Esophagus squamous epithelium (tissue), 5 donors: Measurements from ENCODE around the gene AP1S1. TPM values are rescaled to one million over a fixed set of nuclear protein-coding genes. Genes with fewer than 3 reads are reported as not detected.
"Not testable (repeated sequence)": the region's sequence is repeated elsewhere in the genome, so short reads cannot be mapped to it uniquely, and the experiment has no call there.

ENCODE experiments used
- DNase-seq: peaks from one replicate; lab custom pipeline; 2025; lab: John Stamatoyannopoulos, UW
- H3K27ac ChIP-seq, 4 donors: fragments of 200-600 bp; sonication (generic); one replicate each; pipeline ENCODE4 v1.5.1; 2016 to 2019; ENCODE audit warnings: mild to moderate bottlenecking in 1 of 4
- H3K27me3 ChIP-seq, 4 donors: fragments of 200-600 bp; sonication (generic); 1 replicate in 3 of 4; 2 replicates in 1 of 4; pipeline versions ENCODE4 v1.5.1 to v1.6.0; 2017 to 2021; ENCODE audit warnings: antibody characterized with exemption in 1 of 4
- H3K36me3 ChIP-seq, 3 donors: fragments of 200-600 bp; sonication (generic); one replicate each; pipeline ENCODE4 v1.5.1; 2016 to 2019
- H3K4me1 ChIP-seq, 3 donors: fragments of 200-600 bp; sonication (generic); one replicate each; pipeline ENCODE4 v1.5.1; 2017 to 2019
- H3K4me3 ChIP-seq, 4 donors: fragments of 200-600 bp; sonication (generic); 1 replicate in 3 of 4; 2 replicates in 1 of 4; pipeline ENCODE4 v1.5.1; 2016 to 2019; ENCODE audit warnings: mild to moderate bottlenecking in 2 of 4, moderate library complexity in 1 of 4
- H3K9me3 ChIP-seq, 3 donors: fragments of 200-600 bp; sonication (generic); one replicate each; pipeline ENCODE4 v1.5.1; 2016 to 2019
- CTCF ChIP-seq, 6 experiments: fragments of 450-650 bp in 4 of 6; fragments of 200-600 bp in 2 of 6; sonication (generic) in 2 of 6; IDR thresholded peaks; one replicate each; pipeline ENCODE4 v1.5.1; 2016 to 2019; ENCODE audit warnings: antibody characterized with exemption in 6 of 6, mild to moderate bottlenecking in 4 of 6, moderate library complexity in 4 of 6
- POLR2A ChIP-seq, 4 donors: fragments of 450-650 bp; IDR thresholded peaks; one replicate each; pipeline ENCODE4 v1.6.1; 2017; ENCODE audit warnings: antibody characterized with exemption in 4 of 4, mild to moderate bottlenecking in 4 of 4, moderate library complexity in 3 of 4
- WGBS, 2 donors: methylation state at CpG; one replicate each; pipeline ENCODE4 v1.1.5; 2018; 5-methylcytosine and 5-hydroxymethylcytosine counted together
- intact Hi-C: fragments of 100-400 bp; cut with DNase I; formaldehyde crosslinking; loops from one replicate; pipeline ENCODE4 v1.15.0; 2022
- total RNA-seq, 4 donors: library from RNA; depleted of rRNA; stranded (reverse); fragments of >200 nt; gene quantifications; one replicate each; pipeline ENCODE4 v1.1.0, GENCODE V29; 2016
- donor health status: DM: yes; HTN: yes; CAD: no.

The AP1S1 gene
- total RNA-seq, 4 donors from 2014 or later, result 42.7 to 144 (median 64.3) TPM

GRCh38 chr7:101120315-101120714 lies 34.0 kb upstream of the AP1S1 start:
- 74 to 89% methylated on average over 2 to 4 of the region's 4 CpGs for WGBS, 2 donors
- no peaks in the 10 kb centered on the region for H3K36me3 ChIP-seq
- no peak overlapping the region for H3K4me3 ChIP-seq
- peak overlapping the region in 2 of 4 donors; percentile 3 to 42 for H3K27ac ChIP-seq
- H3K27me3 ChIP-seq, result no peaks in the 10 kb centered on the region
- intact Hi-C loops, result no loop called here
- peaks cover 6 to 55% (median 25%) of the 10 kb centered on the region in 3 donors for H3K4me1 ChIP-seq
- H3K9me3 ChIP-seq, result no peaks in the 10 kb centered on the region
- TF ChIP-seq CTCF (IDR thresholded peaks at IDR 0.05) (no peak), POLR2A (IDR thresholded peaks at IDR 0.05) (no peak)
- no peak for DNase-seq

- H3K27me3 ChIP-seq, H3K9me3 ChIP-seq, DNase-seq, H3K36me3 ChIP-seq, intact Hi-C loops: not testable (repeated sequence)
- Histone ChIP-seq H3K4me3 (peak overlapping the region in 2 of 4 donors; percentile 40 to 62), H3K4me1 (peaks cover 14 to 68% (median 36%) of the 10 kb centered on the region in 3 donors), H3K27ac (peak overlapping the region; percentile 83 to 95 (median 86))
- 56 to 81% methylated on average over 8 of the region's 9 CpGs for WGBS, 2 donors
Measured at GRCh38 chr7:101121631-101121990, 32.7 kb upstream of the AP1S1 start.

- Histone ChIP-seq H3K36me3 (no peaks in the 10 kb centered on the region), H3K27me3 (no peaks in the 10 kb centered on the region), H3K27ac (peak overlapping the region; percentile 83 to 95 (median 86)), H3K4me3 (peak overlapping the region; percentile 10 to 62 (median 36)), H3K9me3 (no peaks in the 10 kb centered on the region), H3K4me1 (peaks cover 19 to 74% (median 43%) of the 10 kb centered on the region in 3 donors)
- 24 to 27% methylated on average over 13 to 17 of the region's 17 CpGs for WGBS, 2 donors
- intact Hi-C loops, result no loop called here
- DNase-seq, result no peak
- no peak for TF ChIP-seq CTCF (IDR thresholded peaks at IDR 0.05)
- peak in 1 of 4 donors; percentile 22 for TF ChIP-seq POLR2A (IDR thresholded peaks at IDR 0.05)
Measured at GRCh38 chr7:101121991-101122932, 32.0 kb upstream of the AP1S1 start.

- Histone ChIP-seq H3K27me3 (no peaks in the 10 kb centered on the region), H3K36me3 (no peaks in the 10 kb centered on the region), H3K4me3 (no peak overlapping the region), H3K9me3 (no peaks in the 10 kb centered on the region), H3K27ac (peak overlapping the region; percentile 83 to 95 (median 86)), H3K4me1 (peaks cover 22 to 75% (median 51%) of the 10 kb centered on the region in 3 donors)
- intact Hi-C loops, result no loop called here
- DNase-seq, result no peak
- WGBS, 2 donors, result 88 to 92% methylated on average over 11 of the region's 11 CpGs
- TF ChIP-seq CTCF (IDR thresholded peaks at IDR 0.05) (no peak), POLR2A (IDR thresholded peaks at IDR 0.05) (no peak)
Measured at GRCh38 chr7:101122933-101123702, 31.2 kb upstream of the AP1S1 start.

- TF ChIP-seq CTCF (IDR thresholded peaks at IDR 0.05) (no peak), POLR2A (IDR thresholded peaks at IDR 0.05) (no peak)
- H3K27me3 ChIP-seq, result no peaks in the 10 kb centered on the region
- H3K4me3 ChIP-seq, result no peak overlapping the region
- H3K9me3 ChIP-seq, result no peaks in the 10 kb centered on the region
- intact Hi-C loops, result no loop called here
- H3K36me3 ChIP-seq, result no peaks in the 10 kb centered on the region
- 42 to 95% methylated on average over 3 of the region's 3 CpGs for WGBS, 2 donors
- no peak for DNase-seq
- peak overlapping the region in 2 of 4 donors; percentile 44 to 83 for H3K27ac ChIP-seq
- peaks cover 22 to 78% (median 55%) of the 10 kb centered on the region in 3 donors for H3K4me1 ChIP-seq
Measured at GRCh38 chr7:101123703-101124068, 30.6 kb upstream of the AP1S1 start.
